GM19238 (cell line): ENCODE data around the gene TACO1.

Source experiments
- DNase-seq: peaks from one replicate; pipeline ENCODE4 v3.0.0; 2011; ENCODE audit warnings: low spot score; ENCODE audit not compliant: insufficient read length

Gene TACO1

GRCh38 chr17:63635787-63636186, 35.1 kb downstream of the TACO1 start:
- no peak for DNase-seq

- no peak for DNase-seq
These were observed 38.4 kb downstream of the TACO1 start for GRCh38 chr17:63639125-63639524.

GRCh38 chr17:63640038-63640437, 39.3 kb downstream of the TACO1 start:
- no peak for DNase-seq

GRCh38 chr17:63641692-63642448, 41.2 kb downstream of the TACO1 start:
- DNase-seq: no peak

- DNase-seq: no peak
These were observed 44.2 kb downstream of the TACO1 start for GRCh38 chr17:63644846-63645245.

GRCh38 chr17:63645775-63646487, 45.2 kb downstream of the TACO1 start:
- no peak for DNase-seq

- DNase-seq: peak; percentile 49
These were observed 45.8 kb downstream of the TACO1 start for GRCh38 chr17:63646488-63646806.

GRCh38 chr17:63647065-63647725, 46.5 kb downstream of the TACO1 start:
- DNase-seq: no peak

GRCh38 chr17:63647936-63648335, 47.2 kb downstream of the TACO1 start:
- no peak for DNase-seq

GRCh38 chr17:63649813-63650212, 49.1 kb downstream of the TACO1 start:
- DNase-seq: no peak

- DNase-seq: no peak
These were observed 51.4 kb downstream of the TACO1 start for GRCh38 chr17:63652106-63652505.

GRCh38 chr17:63653050-63653449, 52.4 kb downstream of the TACO1 start:
- DNase-seq: no peak

GRCh38 chr17:63657786-63658185, 57.1 kb downstream of the TACO1 start:
- no peak for DNase-seq
